ENCODE measurements around the gene GMDS.

Gene GMDS

DNA sequence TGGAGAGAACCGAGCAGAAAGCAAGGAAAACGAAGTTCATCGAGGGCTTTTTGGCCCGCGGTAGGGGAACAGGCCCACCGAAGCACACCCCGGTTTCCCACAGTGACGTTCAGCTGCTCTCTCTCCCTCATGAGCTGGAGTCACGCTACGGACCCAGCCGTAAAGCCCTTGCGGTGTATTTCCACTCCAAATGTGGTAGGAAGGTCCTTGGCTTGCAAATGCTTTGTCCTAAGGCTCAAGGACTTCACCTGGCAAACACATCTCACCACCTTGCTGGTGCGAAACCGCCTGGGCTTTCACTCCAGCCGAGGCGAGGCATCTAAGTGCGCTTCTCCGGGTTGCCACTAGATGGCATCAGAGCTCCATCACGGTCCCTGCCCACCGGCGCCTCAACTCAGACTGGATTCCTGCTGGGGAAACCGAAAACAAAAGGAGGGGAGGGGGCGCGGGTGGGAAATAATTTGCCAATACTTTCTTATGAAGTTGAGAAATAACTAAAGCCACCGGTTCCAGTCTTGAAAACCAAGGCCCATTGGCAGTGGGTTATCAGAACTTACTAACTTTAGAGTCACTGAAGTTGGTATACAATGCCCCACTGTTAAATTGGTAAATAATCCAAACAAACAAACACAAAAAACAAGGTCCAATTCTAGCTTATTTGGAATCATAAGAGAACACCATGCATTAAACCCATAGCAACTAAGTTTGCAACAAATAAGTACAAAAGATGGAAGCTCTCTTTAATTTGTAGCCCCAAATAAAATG, 649.1 kb downstream of the GMDS start:
- DNase-seq (ENCODE audit: low spot score) = peak; percentile 86
- in situ Hi-C loops (cut with MboI; ENCODE audit: low sequenced_read_pairs, unreplicated experiment) = loop anchor here (10.0 to 25.0 kb wide), 2 partner anchors 759 to 1041 kb away; no protein-coding TSS in a partner anchor
- TF ChIP-seq, protein P1, sequence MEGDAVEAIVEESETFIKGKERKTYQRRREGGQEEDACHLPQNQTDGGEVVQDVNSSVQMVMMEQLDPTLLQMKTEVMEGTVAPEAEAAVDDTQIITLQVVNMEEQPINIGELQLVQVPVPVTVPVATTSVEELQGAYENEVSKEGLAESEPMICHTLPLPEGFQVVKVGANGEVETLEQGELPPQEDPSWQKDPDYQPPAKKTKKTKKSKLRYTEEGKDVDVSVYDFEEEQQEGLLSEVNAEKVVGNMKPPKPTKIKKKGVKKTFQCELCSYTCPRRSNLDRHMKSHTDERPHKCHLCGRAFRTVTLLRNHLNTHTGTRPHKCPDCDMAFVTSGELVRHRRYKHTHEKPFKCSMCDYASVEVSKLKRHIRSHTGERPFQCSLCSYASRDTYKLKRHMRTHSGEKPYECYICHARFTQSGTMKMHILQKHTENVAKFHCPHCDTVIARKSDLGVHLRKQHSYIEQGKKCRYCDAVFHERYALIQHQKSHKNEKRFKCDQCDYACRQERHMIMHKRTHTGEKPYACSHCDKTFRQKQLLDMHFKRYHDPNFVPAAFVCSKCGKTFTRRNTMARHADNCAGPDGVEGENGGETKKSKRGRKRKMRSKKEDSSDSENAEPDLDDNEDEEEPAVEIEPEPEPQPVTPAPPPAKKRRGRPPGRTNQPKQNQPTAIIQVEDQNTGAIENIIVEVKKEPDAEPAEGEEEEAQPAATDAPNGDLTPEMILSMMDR (IDR thresholded peaks at IDR 0.05; ENCODE audit: borderline replicate concordance, control extremely low read depth, extremely low read depth, insufficient read depth, missing control alignments) = peak; percentile 79

DNA sequence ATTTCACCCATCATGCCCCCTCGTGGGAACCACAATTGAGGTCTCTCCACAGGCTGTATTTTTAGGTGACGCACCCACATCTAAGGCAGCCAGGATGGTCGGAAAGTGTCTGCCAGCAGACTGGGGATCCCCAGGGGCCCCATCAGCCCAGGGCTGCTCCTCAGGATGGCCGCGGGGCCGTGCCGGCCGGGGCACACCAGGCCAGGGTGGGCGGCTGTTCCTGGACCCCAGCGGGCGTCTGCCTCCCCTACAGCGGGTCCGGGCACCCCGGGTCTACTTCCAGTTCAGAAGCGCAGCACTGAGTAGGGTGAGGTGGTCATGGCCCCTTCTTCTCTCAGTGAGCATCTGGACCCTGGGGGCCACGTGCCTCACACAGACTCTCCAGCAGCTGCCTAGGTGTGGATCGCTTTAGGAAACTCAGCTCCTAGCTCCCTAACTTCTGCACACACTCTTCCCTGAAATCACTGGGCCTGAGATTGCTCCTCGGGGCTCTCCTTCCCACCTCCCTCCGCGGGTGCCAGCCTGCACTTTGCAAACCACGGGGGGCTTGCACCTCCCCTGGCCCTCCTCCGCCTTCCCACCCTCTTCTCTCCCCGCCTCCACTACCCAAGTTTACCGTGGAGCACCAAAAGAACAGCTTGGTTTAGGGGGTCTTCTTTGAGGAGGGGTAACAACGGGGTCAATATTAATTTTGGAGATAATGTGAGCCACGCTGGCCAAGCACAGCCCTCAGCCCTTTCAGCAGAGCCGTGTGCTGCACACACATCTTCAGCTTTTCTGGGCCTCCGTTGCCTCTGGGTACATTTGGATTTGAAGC, 649.9 kb downstream of the GMDS start:
- in situ Hi-C loops (cut with MboI; ENCODE audit: low sequenced_read_pairs, unreplicated experiment) = loop anchor here (10.0 to 25.0 kb wide), 2 partner anchors 759 to 1042 kb away; no protein-coding TSS in a partner anchor
- no peak for DNase-seq (ENCODE audit: low spot score)
- TF ChIP-seq, protein P1 (IDR thresholded peaks at IDR 0.05; ENCODE audit: borderline replicate concordance, control extremely low read depth, extremely low read depth, insufficient read depth, missing control alignments) = no peak

DNA sequence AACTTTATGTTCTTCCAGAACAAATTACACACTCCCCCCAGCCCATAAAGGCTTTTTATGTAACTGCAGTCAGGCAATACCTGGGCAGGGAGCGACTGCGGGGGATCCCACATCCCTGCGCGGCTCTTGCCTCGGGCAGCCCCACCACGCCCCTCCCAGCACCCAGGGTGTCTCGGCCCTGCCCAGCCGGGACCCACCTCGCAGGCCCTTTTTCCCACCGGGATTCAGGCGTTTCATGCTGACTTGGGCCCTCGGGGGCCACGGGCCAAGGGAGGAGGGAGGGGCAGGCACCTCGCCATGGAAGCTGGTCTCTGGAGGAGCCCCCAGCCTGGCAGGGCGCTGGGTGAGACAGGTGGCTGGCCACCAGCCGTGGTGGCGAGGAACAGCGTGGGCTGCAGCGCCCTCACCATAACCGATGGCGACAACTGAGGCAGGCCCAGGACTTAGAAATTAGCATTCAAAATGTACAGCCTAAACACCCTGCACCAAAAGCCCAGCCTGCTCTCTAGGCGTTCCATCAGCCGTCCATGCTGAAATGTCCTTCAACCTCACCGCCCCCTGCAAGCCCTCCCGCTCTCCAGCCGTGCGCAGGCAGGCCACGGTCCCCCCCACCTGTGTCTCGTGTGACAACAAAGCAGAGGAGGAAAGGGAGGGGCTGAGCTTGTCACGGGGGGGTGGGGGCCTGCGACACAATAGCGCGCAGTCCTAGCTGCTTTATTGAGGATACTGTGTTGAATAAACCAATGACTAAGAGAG, 650.8 kb downstream of the GMDS start:
- in situ Hi-C loops (cut with MboI; ENCODE audit: low sequenced_read_pairs, unreplicated experiment) = loop anchor here (10.0 to 25.0 kb wide), 2 partner anchors 760 to 1043 kb away; no protein-coding TSS in a partner anchor
- no peak for DNase-seq (ENCODE audit: low spot score)
- TF ChIP-seq, protein P1 (IDR thresholded peaks at IDR 0.05; ENCODE audit: borderline replicate concordance, control extremely low read depth, extremely low read depth, insufficient read depth, missing control alignments) = no peak

DNA sequence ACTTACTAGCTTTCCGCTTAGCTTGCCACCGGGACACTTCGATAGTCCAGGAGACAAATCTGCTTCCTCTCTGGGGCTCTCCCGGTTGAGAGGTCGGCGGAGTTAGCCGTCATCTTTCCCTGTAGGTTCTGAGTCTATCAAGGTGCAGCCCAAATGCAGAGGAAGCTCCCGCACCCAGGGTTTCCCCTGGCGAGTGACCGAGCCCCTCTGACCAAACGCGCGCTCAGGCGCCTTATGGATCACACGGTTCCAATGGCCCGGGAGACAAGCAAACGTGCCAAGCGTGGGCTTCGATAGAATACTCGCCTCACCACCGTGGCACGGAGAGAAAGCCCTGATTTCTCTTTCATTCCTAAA, 651.5 kb downstream of the GMDS start:
- TF ChIP-seq, protein P1 (IDR thresholded peaks at IDR 0.05; ENCODE audit: borderline replicate concordance, control extremely low read depth, extremely low read depth, insufficient read depth, missing control alignments) = no peak
- DNase-seq (ENCODE audit: low spot score) = no peak
- in situ Hi-C loops (cut with MboI; ENCODE audit: low sequenced_read_pairs, unreplicated experiment) = loop anchor here (10.0 to 25.0 kb wide), 2 partner anchors 761 to 1043 kb away; no protein-coding TSS in a partner anchor

DNA sequence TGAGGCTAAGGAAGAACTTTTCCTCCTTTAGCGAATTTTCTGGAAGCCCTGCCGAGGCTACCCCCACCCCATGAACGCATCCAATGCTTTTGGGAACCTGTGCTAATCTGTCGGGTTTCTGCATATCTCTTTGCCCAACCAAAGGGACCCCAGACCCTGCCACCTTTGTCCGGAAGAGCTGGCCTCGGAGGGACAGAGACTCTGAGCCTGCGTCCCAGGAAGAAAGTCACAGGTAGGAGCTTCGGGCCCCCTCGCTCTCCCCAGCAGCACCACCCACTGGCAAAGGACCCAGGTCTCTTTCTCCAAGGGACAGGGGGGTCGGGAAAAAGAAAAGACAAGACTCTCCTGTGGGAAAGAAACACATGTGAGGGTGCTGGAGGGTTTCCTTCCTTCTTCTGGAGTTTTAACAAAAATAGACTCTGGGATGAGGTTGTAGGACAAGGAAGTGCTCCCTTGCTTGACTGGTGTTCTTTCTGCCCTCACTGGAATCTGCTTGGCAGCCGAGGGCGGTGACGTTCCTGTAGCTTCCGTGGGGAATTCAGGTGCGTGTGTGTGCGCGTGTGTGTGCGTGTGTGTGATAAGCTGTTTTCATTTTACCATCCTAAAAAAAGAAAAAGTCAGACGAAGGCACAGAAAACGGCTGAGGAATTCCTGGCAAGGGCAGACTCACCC, 652.0 kb downstream of the GMDS start:
- in situ Hi-C loops (cut with MboI; ENCODE audit: low sequenced_read_pairs, unreplicated experiment) = loop anchor here (10.0 to 25.0 kb wide), 2 partner anchors 761 to 1044 kb away; no protein-coding TSS in a partner anchor
- DNase-seq (ENCODE audit: low spot score) = no peak
- TF ChIP-seq, protein P1 (IDR thresholded peaks at IDR 0.05; ENCODE audit: borderline replicate concordance, control extremely low read depth, extremely low read depth, insufficient read depth, missing control alignments) = no peak

Measured in GM13976 (cell line).